Measurements from ENCODE around the gene CEP128. TPM values are rescaled to one million over a fixed set of nuclear protein-coding genes. Genes with fewer than 3 reads are reported as not detected.
A peak's percentile ranks its signal among the peaks of the same experiment; 100 is the strongest.

CEP128 gene
- polyA plus RNA-seq, 1 donor: 2.4 TPM

GRCh38 chr14:80567905-80568536, 373.5 kb downstream of the CEP128 start:
- no peaks in the 10 kb centered on the region for H3K27me3 ChIP-seq (ENCODE audit: control insufficient read depth, insufficient read depth, low read length)
- peak in 1 of 2 donors; percentile 38 for DNase-seq
- no peaks in the 10 kb centered on the region for H3K36me3 ChIP-seq (ENCODE audit: control insufficient read depth, insufficient read depth, low read length)
- H3K4me1 ChIP-seq (ENCODE audit: control insufficient read depth, insufficient read depth, low read length): peaks cover 4% of the 10 kb centered on the region
- 73% methylated on average over 4 of the region's 6 CpGs for WGBS (ENCODE audit: insufficient coverage, low lambda C conversion rate)
- no peak overlapping the region for H3K4me3 ChIP-seq (ENCODE audit: low read length)
- H3K27ac ChIP-seq (ENCODE audit: low read length): peak overlapping the region; percentile 50
- no peaks in the 10 kb centered on the region for H3K9me3 ChIP-seq (ENCODE audit: control insufficient read depth, low read depth, low read length)

GRCh38 chr14:80565001-80565400, 376.5 kb downstream of the CEP128 start:
- H3K27ac ChIP-seq (ENCODE audit: low read length): no peak overlapping the region
- H3K27me3 ChIP-seq (ENCODE audit: control insufficient read depth, insufficient read depth, low read length): no peaks in the 10 kb centered on the region
- H3K4me1 ChIP-seq (ENCODE audit: control insufficient read depth, insufficient read depth, low read length): peaks cover 4% of the 10 kb centered on the region
- H3K9me3 ChIP-seq (ENCODE audit: control insufficient read depth, low read depth, low read length): no peaks in the 10 kb centered on the region
- whole genome bisulfite sequencing (ENCODE audit: insufficient coverage, low lambda C conversion rate): 100% methylated on average over 2 of the region's 5 CpGs
- H3K4me3 ChIP-seq (ENCODE audit: low read length): no peak overlapping the region
- no peak for DNase-seq
- no peaks in the 10 kb centered on the region for H3K36me3 ChIP-seq (ENCODE audit: control insufficient read depth, insufficient read depth, low read length)

DNA sequence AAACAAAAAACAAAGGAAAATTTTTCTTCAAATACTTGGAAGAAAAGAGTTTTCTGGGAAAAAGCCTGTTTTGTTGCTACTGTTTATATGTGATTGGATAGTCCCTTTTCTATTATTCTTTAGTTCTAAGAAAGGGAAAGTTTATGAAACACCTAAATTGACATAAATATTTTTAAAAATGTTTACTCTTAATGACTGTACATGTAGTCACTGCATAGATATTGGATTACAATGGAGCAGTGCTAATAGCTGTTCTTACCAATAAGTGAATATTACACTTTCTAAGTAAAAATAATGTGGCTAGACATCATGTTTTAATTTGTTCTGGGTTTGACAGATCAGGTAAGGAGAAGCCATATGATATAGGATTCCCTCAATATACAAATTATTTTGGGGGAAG, 377.5 kb downstream of the CEP128 start:
- Histone ChIP-seq H3K27ac (ENCODE audit: low read length) (no peak overlapping the region), H3K27me3 (ENCODE audit: control insufficient read depth, insufficient read depth, low read length) (no peaks in the 10 kb centered on the region), H3K9me3 (ENCODE audit: control insufficient read depth, low read depth, low read length) (no peaks in the 10 kb centered on the region), H3K4me3 (ENCODE audit: low read length) (no peak overlapping the region), H3K36me3 (ENCODE audit: control insufficient read depth, insufficient read depth, low read length) (no peaks in the 10 kb centered on the region), H3K4me1 (ENCODE audit: control insufficient read depth, insufficient read depth, low read length) (peaks cover 4% of the 10 kb centered on the region)
- DNase-seq: no peak

DNA sequence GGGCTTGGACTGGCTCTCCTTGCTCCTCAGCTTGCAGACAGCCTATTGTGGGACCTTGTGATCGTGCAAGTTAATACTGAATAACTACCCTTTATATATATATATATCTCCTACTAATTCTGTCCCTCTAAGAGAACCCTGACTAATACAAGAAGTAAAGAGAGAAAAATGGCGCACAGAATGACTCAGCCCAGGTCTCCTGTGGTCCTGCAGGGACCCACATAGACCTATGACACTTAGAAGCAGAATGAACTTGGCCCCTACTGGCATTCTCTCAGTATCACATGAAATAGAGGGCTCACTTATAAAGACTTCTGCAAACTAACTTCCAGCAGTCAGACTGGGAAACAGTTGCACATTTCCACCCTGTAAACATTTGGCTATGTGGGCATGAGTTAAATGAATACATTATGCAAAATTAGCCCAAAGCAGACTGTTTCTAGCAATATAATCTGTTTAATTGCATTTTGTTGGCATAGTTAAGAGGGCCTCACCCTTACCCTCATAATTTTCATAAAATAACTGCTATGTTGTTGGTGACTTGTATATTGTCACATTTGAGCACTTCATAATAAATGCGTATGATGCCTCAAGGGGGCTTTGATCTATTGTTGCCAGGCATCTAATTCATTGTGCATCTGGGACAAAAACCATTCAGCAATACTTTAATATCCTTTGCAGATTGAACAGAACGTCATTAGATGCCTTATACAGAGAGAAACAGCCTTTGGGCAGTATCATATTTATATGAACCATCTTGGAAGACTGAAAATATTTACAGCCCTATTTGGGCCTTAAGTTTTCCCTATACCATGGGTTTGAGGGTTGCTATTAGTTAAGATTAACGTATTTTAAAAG, 380.5 kb downstream of the CEP128 start:
- Histone ChIP-seq H3K27ac (ENCODE audit: low read length) (no peak overlapping the region), H3K36me3 (ENCODE audit: control insufficient read depth, insufficient read depth, low read length) (no peaks in the 10 kb centered on the region), H3K9me3 (ENCODE audit: control insufficient read depth, low read depth, low read length) (no peaks in the 10 kb centered on the region), H3K27me3 (ENCODE audit: control insufficient read depth, insufficient read depth, low read length) (no peaks in the 10 kb centered on the region), H3K4me1 (ENCODE audit: control insufficient read depth, insufficient read depth, low read length) (no peaks in the 10 kb centered on the region), H3K4me3 (ENCODE audit: low read length) (no peak overlapping the region)
- no CpG with 5 or more reads among the region's 5 CpGs for WGBS (ENCODE audit: insufficient coverage, low lambda C conversion rate)
- DNase-seq: no peak

DNA sequence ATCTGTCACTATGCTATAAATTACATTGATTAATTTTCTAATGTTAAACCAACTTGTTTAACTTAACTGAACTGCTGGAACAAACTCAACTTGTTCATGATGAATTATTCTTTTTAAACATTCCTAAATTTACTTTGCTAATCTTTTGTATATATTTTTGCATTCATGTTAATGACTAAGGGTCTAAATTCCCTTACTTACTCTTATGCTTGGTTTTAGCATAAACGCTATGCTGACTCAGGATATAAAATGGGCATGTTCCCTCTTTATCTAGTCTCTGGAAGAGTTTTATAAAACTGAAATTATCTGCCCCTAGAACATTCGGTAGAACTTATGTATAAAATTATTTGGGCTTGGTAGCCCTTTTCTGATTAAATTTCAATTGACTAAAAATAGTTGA, 387.4 kb downstream of the CEP128 start:
- no peak overlapping the region for H3K4me3 ChIP-seq (ENCODE audit: low read length)
- no peak for DNase-seq
- H3K27ac ChIP-seq (ENCODE audit: low read length): no peak overlapping the region
- WGBS (ENCODE audit: insufficient coverage, low lambda C conversion rate): 100% methylated on average over 1 of the region's 2 CpGs
- H3K4me1 ChIP-seq (ENCODE audit: control insufficient read depth, insufficient read depth, low read length): no peaks in the 10 kb centered on the region
- no peaks in the 10 kb centered on the region for H3K36me3 ChIP-seq (ENCODE audit: control insufficient read depth, insufficient read depth, low read length)
- no peaks in the 10 kb centered on the region for H3K27me3 ChIP-seq (ENCODE audit: control insufficient read depth, insufficient read depth, low read length)
- no peaks in the 10 kb centered on the region for H3K9me3 ChIP-seq (ENCODE audit: control insufficient read depth, low read depth, low read length)

- Histone ChIP-seq H3K36me3 (ENCODE audit: control insufficient read depth, insufficient read depth, low read length) (no peaks in the 10 kb centered on the region), H3K4me1 (ENCODE audit: control insufficient read depth, insufficient read depth, low read length) (no peaks in the 10 kb centered on the region), H3K4me3 (ENCODE audit: low read length) (no peak overlapping the region), H3K27me3 (ENCODE audit: control insufficient read depth, insufficient read depth, low read length) (no peaks in the 10 kb centered on the region), H3K9me3 (ENCODE audit: control insufficient read depth, low read depth, low read length) (no peaks in the 10 kb centered on the region), H3K27ac (ENCODE audit: low read length) (no peak overlapping the region)
- no CpG with 5 or more reads among the region's 6 CpGs for WGBS (ENCODE audit: insufficient coverage, low lambda C conversion rate)
- DNase-seq: no peak
Observed at GRCh38 chr14:80549141-80549540, 392.4 kb downstream of the CEP128 start.

DNA sequence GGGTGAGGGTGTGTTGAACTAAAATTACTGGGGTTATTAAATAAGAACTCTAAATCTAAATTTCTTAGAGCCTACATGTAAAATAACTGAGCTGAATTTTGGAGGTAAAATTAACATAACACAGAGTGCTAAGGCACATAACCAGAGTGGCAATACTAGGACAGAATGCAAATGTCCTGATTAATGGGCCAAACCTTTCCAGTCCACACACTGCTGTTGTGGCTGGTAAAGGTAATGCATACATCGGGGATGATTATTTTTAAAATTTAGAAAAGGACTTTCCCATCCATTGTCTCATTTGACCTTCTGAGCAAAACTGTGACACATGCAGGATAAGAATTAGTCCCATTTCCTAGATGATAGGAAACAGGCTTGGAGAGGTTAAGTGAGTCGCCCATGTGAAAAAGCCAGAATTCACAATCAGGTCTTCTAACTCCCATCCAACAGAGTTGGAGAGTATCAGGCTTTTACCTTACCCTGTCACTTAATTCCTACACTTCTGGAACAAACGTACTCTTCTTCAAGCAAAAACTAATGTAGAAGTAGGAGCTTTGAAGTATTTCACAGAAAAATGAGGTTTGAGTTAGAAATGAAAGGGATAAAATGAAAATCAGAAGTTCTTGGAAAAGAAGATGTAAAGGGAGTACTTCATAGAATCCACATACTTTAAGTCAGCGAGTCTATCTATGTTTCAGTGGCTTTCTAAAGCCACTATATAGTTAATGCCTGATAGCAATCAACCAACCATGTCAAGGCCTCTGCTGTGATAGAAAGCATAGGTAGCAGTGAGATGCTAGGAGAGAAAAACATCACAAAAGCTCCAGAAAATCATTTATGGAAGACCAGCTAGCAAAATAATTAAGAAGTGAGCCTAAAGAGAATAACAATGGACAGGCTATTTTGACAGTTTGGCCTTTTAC, 395.3 kb downstream of the CEP128 start:
- no peaks in the 10 kb centered on the region for H3K36me3 ChIP-seq (ENCODE audit: control insufficient read depth, insufficient read depth, low read length)
- WGBS (ENCODE audit: insufficient coverage, low lambda C conversion rate): no CpG with 5 or more reads among the region's 4 CpGs
- no peak overlapping the region for H3K27ac ChIP-seq (ENCODE audit: low read length)
- H3K4me1 ChIP-seq (ENCODE audit: control insufficient read depth, insufficient read depth, low read length): no peaks in the 10 kb centered on the region
- H3K9me3 ChIP-seq (ENCODE audit: control insufficient read depth, low read depth, low read length): no peaks in the 10 kb centered on the region
- H3K4me3 ChIP-seq (ENCODE audit: low read length): no peak overlapping the region
- H3K27me3 ChIP-seq (ENCODE audit: control insufficient read depth, insufficient read depth, low read length): no peaks in the 10 kb centered on the region
- no peak for DNase-seq

GRCh38 chr14:80544366-80544765, 397.2 kb downstream of the CEP128 start:
- Histone ChIP-seq H3K9me3 (ENCODE audit: control insufficient read depth, low read depth, low read length) (no peaks in the 10 kb centered on the region), H3K4me3 (ENCODE audit: low read length) (no peak overlapping the region), H3K27ac (ENCODE audit: low read length) (no peak overlapping the region), H3K27me3 (ENCODE audit: control insufficient read depth, insufficient read depth, low read length) (no peaks in the 10 kb centered on the region), H3K36me3 (ENCODE audit: control insufficient read depth, insufficient read depth, low read length) (no peaks in the 10 kb centered on the region), H3K4me1 (ENCODE audit: control insufficient read depth, insufficient read depth, low read length) (no peaks in the 10 kb centered on the region)
- WGBS (ENCODE audit: insufficient coverage, low lambda C conversion rate): 100% methylated on average over 1 of the region's 2 CpGs
- no peak for DNase-seq

DNA sequence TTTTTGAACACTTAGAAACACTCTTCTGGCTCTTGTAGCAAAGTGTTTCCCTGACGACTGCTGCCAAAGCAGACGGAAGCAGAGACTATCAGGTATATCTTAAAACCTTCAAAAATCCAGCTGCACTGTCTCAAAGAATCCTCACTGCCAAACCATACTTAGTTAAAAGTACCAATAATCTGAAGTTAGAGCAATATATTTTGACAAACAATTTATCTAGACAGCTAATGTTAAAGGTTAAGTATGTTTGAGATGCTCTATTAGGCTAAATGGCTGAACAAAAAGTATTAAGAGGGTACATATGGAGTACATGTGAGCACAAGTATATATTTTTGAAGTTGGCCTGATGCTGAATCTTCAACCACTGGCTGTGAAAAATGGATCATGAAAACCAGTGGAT, 398.3 kb downstream of the CEP128 start:
- DNase-seq: no peak
- Histone ChIP-seq H3K27me3 (ENCODE audit: control insufficient read depth, insufficient read depth, low read length) (no peaks in the 10 kb centered on the region), H3K4me1 (ENCODE audit: control insufficient read depth, insufficient read depth, low read length) (no peaks in the 10 kb centered on the region), H3K27ac (ENCODE audit: low read length) (no peak overlapping the region), H3K36me3 (ENCODE audit: control insufficient read depth, insufficient read depth, low read length) (no peaks in the 10 kb centered on the region), H3K4me3 (ENCODE audit: low read length) (no peak overlapping the region), H3K9me3 (ENCODE audit: control insufficient read depth, low read depth, low read length) (no peaks in the 10 kb centered on the region)
- no CpG with 5 or more reads among the region's 2 CpGs for WGBS (ENCODE audit: insufficient coverage, low lambda C conversion rate)

- 94% methylated on average over 3 of the region's 7 CpGs for WGBS (ENCODE audit: insufficient coverage, low lambda C conversion rate)
- no peaks in the 10 kb centered on the region for H3K9me3 ChIP-seq (ENCODE audit: control insufficient read depth, low read depth, low read length)
- no peaks in the 10 kb centered on the region for H3K36me3 ChIP-seq (ENCODE audit: control insufficient read depth, insufficient read depth, low read length)
- no peaks in the 10 kb centered on the region for H3K27me3 ChIP-seq (ENCODE audit: control insufficient read depth, insufficient read depth, low read length)
- H3K4me3 ChIP-seq (ENCODE audit: low read length): no peak overlapping the region
- H3K4me1 ChIP-seq (ENCODE audit: control insufficient read depth, insufficient read depth, low read length): no peaks in the 10 kb centered on the region
- no peak for DNase-seq
- H3K27ac ChIP-seq (ENCODE audit: low read length): no peak overlapping the region
Observed at GRCh38 chr14:80538633-80539375, 402.7 kb downstream of the CEP128 start.
